Effector memory CD8-positive, alpha-beta T cell (primary cell): ENCODE data around the gene SGPL1.

ENCODE experiments used
- ATAC-seq: fragments of 150-1000 bp; cut with Tn5 transposase; replicated peaks from 2 replicates; pipeline ENCODE4 v1.10.0; 2021; ENCODE audit warnings: mild to moderate bottlenecking, moderate library complexity
- DNase-seq, 3 experiments: peaks; one replicate each; pipeline ENCODE4 v3.0.0; 2021
- H3K27ac Mint-ChIP-seq, 2 donors: one replicate each; pipeline ENCODE4 v1.8.0; 2022; ENCODE audit warnings: mild to moderate bottlenecking in 2 of 2, mixed read lengths in 2 of 2, moderate library complexity in 2 of 2
- H3K27me3 Mint-ChIP-seq, 2 donors: one replicate each; pipeline ENCODE4 v1.8.0; 2022; ENCODE audit warnings: mixed read lengths in 2 of 2
- H3K36me3 Mint-ChIP-seq: one replicate; pipeline ENCODE4 v1.8.0; 2022; ENCODE audit warnings: mild to moderate bottlenecking, moderate library complexity, mixed read lengths; ENCODE audit not compliant: insufficient read depth
- H3K4me1 Mint-ChIP-seq, 2 donors: one replicate each; pipeline ENCODE4 v1.8.0; 2022; ENCODE audit warnings: low read depth in 2 of 2, mixed read lengths in 2 of 2
- H3K4me3 Mint-ChIP-seq, 2 donors: one replicate each; pipeline ENCODE4 v1.8.0; 2022; ENCODE audit warnings: mild to moderate bottlenecking in 2 of 2, mixed read lengths in 2 of 2, moderate library complexity in 2 of 2
- H3K9me3 Mint-ChIP-seq, 2 donors: one replicate each; pipeline ENCODE4 v1.8.0; 2022; ENCODE audit warnings: mixed read lengths in 2 of 2

Gene SGPL1

DNA sequence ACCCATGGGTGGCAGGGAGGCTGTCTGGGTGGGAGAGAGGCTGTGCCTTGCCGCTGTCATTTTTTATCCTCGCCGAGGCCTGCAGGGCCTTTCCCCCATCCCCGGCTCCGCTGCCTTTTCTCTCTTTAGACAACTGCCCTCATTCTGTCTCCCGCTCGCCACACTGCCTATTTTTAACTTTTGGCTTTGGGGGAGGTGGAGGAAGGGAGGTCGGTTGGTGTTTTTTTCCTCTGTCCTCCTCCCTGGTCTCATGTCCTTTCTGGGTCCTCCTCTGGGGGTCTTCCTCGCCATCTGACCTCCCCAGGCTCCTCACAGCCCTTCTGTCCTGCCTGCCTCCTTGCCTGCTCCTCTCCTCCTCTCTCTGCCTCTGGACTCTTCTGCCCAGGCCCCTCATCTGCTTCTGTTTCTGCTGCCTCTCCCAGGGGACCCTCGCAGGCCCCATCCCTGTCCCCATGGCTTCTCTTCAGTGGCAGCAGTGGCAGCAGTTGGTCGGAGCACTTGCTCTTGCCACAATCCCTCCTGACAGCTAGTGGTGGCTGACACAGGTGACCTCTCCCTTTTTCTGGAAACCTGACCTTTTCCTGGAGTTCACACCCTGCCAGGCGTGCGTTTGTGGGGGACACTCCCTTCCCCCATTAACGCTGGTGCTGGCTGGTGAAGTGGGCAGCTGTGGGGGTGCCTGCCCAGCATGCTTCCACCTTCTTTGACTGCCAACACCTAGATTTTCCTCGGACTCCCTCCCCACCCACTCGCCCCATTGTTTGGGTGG, 92.1 kb downstream of the SGPL1 start:
- H3K27ac Mint-ChIP-seq = no peak overlapping the region
- H3K36me3 Mint-ChIP-seq = peaks cover 8% of the 10 kb centered on the region
- ATAC-seq = no peak
- no peaks in the 10 kb centered on the region for H3K9me3 Mint-ChIP-seq
- H3K4me3 Mint-ChIP-seq = no peak overlapping the region
- no peaks in the 10 kb centered on the region for H3K4me1 Mint-ChIP-seq
- no peak for DNase-seq
- H3K27me3 Mint-ChIP-seq = peaks cover 0 to 82% of the 10 kb centered on the region in 2 donors

DNA sequence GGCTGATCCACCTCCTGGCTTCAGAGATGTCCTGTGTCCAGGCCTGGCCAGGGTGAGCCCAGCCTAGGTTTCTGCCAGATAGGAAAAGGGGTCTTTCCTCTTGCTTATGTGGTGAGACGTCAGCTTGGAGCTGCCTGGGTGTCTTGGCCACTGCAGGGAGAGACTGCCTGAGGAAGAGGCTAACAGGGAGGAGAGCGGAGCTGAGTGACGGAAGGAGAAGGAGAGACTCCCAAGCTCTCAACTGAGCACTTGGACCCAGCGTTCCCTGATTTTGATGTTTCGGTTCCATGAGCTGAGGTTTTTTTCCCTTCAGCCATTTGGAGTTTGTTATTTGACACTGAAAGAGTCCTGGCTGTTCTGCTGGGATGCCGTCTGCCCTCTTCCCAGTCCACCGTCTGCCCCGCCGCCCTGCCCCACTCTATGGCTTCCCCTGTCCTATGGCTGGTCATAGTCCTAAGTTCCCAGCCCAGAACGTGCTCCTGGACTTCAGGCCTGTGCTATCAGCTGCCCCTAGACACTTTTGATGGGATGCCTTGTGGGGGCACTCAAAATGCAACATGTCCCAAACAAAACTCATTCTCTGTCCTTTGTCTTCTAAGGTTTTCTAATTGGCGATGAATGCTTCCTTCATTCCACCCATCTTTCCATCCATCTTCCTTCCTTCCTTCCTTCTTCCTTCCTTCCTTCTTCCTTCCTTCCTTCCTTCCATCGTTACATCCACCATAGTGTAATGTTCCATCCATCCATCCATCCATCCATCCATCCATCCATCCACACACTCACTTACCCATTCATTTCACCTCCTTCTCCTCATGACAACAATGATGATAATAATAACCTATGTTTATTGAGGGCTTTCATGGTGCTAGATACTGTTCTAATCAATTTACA, 92.9 kb downstream of the SGPL1 start:
- Mint-ChIP-seq H3K4me1 (no peaks in the 10 kb centered on the region), H3K36me3 (peaks cover 8% of the 10 kb centered on the region), H3K9me3 (no peaks in the 10 kb centered on the region), H3K4me3 (no peak overlapping the region), H3K27ac (no peak overlapping the region), H3K27me3 (peaks cover 0 to 82% of the 10 kb centered on the region in 2 donors)
- DNase-seq (no peak), ATAC-seq (no peak)

DNA sequence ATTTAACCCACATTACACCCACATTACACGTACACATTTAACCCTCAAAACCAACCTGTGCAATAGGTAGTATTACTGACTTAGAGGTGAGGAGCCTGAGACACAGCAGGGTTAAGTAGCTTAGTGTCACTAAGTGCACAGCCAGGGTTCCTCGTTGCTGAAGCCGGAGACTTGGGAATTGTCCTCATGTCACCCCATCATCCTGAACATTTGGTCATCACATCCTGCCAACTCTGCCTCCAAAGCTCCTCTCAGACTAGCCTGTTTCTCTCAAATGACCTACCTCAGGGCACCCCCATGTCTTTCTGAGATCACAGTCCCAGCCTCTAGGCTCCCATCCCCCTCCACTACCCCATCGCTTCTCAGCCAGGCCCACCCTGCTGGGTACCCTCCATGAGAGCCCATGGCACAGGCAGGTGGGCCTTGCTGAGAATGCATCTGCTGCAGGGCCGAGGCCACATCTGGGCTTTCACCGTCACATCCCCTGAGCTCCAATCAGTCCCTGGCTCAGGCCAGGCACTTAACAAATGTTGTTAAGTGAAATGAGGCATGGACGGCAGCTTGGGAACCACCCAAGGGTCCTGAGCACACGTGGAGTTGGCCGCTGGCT, 93.7 kb downstream of the SGPL1 start:
- Mint-ChIP-seq H3K4me1 (no peaks in the 10 kb centered on the region), H3K27me3 (peaks cover 4 to 87% of the 10 kb centered on the region in 2 donors), H3K9me3 (no peaks in the 10 kb centered on the region), H3K27ac (no peak overlapping the region), H3K4me3 (no peak overlapping the region), H3K36me3 (peaks cover 8% of the 10 kb centered on the region)
- DNase-seq (no peak), ATAC-seq (no peak)

DNA sequence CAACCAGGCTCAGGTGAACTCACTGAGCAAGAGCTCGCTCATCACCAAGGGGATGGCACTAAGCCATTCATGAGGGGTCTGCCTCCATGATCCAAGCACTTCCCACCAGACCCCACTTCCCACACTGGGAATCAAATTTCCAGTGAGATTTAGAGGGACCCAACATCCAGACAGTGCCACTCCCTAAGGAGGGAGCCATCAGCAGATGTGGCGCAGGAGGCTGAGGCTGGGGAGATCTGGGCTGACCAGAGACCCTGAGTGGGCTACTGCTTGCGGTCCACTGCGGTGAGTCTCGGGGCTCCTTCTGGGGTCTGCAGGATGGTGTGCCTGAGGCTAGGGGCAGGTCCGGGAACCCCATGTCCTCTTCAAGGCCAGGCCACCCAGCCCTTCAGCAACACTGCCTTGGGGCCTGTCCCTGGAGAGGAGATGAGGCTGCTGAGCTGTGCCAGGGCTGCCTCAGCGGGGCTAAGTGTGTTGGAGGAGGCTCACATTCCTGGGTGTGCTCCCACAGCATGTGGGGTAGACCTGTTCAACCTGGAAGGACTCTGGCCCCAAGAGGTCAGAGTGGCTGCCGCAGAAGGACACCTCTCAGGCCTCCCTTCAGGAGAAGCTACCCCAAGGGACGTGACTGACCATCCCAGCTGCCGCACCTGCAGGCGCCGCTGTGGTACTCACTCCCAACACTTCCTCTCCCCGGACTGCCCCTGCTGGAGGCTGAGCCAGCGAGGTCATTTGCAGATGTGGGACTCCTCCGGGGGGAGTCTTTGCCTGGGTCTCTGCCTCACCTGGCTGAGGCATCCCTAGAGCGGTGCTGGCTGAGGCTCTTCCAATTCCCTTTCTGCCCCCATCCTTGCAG, 95.0 kb downstream of the SGPL1 start:
- Mint-ChIP-seq H3K9me3 (no peaks in the 10 kb centered on the region), H3K27ac (no peak overlapping the region), H3K4me1 (no peaks in the 10 kb centered on the region), H3K4me3 (no peak overlapping the region), H3K27me3 (peaks cover 10 to 87% of the 10 kb centered on the region in 2 donors), H3K36me3 (peaks cover 7% of the 10 kb centered on the region)
- ATAC-seq = no peak
- DNase-seq = no peak

DNA sequence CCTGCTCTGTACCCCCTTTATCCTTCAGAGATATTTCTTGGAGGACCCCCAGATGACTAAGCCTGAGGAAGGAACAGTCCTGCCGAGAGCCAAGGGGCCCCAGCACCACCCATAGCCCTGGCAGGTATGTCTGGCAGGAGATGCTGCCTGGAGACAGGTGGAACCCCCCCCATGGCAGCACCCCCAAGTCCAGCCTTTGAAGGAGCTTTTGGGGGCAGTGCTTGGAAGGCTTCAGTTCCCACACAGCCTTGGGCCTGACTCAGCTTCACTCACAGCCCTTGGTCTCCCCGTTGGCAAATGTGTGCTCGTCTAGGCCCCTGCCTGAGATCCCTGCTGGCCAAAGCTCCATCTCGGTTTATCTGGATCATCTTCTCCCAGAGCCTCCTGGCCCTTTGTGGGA, 95.6 kb downstream of the SGPL1 start:
- no peak for DNase-seq
- Mint-ChIP-seq H3K27me3 (peaks cover 10 to 87% of the 10 kb centered on the region in 2 donors), H3K4me3 (no peak overlapping the region), H3K27ac (no peak overlapping the region), H3K9me3 (no peaks in the 10 kb centered on the region), H3K4me1 (no peaks in the 10 kb centered on the region), H3K36me3 (peaks cover 4% of the 10 kb centered on the region)
- no peak for ATAC-seq

DNA sequence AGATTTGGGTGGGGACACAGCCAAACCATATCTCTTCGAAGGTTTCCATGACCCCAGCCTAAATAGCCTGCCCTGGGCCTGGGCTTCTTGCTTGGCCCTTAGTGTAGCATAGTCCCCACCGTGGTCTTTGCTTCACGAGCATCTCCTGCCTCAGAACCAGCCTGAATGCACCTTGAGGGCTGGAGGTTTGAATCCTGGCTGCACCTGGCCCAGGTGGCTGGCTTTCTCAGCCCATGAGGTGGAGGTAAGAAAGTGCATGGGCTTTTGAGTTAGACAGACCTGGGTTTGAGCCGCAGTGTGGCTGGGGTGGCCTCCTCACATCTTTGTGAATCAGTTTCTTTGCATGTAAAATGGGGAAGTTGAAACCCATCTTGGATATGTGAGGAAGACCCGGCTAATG, 96.8 kb downstream of the SGPL1 start:
- no peak for DNase-seq
- ATAC-seq = no peak
- Mint-ChIP-seq H3K36me3 (peaks cover 4% of the 10 kb centered on the region), H3K4me3 (no peak overlapping the region), H3K27ac (peak overlapping the region in 1 of 2 donors; percentile 33), H3K9me3 (no peaks in the 10 kb centered on the region), H3K27me3 (peaks cover 10 to 87% of the 10 kb centered on the region in 2 donors), H3K4me1 (no peaks in the 10 kb centered on the region)

DNA sequence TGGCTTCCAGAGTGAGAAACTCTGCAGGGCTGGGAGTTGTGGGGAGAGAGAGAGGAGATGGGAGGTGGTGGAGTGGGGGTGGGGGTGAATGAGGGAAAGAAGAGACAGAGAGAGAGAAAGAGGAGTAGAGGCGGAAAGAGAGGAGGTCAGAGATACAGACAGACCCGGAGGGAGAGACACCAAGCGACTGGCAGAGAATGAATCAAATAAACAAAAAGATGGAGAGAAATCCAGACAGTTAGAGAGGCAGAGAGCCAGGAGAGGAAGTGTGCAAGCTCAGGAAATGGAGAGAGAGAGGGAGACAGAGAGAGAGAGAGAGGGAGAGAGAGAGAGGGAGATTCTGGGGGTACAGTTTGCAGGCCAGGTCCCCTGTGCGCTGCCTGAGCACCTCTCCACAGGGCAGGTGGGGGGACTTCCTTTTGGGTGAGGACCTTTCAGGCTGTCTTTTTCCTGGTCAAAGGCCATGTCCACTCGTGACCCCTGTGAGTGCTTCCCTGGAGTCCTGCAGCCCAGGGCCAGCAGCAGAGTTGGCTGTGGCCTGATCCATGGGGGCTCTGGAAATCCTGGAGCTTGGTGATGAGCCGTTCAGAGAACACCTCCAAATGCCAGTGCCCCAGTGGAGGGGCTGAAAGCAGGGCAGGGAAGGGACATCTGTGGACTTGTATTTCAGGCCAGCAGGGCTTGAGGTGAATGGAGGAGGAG, 97.6 kb downstream of the SGPL1 start:
- no peaks in the 10 kb centered on the region for H3K4me1 Mint-ChIP-seq
- H3K27me3 Mint-ChIP-seq = peaks cover 17 to 81% of the 10 kb centered on the region in 2 donors
- H3K36me3 Mint-ChIP-seq = peaks cover 4% of the 10 kb centered on the region
- peak overlapping the region in 1 of 2 donors; percentile 33 for H3K27ac Mint-ChIP-seq
- no peak overlapping the region for H3K4me3 Mint-ChIP-seq
- ATAC-seq = no peak
- no peak for DNase-seq
- no peaks in the 10 kb centered on the region for H3K9me3 Mint-ChIP-seq

DNA sequence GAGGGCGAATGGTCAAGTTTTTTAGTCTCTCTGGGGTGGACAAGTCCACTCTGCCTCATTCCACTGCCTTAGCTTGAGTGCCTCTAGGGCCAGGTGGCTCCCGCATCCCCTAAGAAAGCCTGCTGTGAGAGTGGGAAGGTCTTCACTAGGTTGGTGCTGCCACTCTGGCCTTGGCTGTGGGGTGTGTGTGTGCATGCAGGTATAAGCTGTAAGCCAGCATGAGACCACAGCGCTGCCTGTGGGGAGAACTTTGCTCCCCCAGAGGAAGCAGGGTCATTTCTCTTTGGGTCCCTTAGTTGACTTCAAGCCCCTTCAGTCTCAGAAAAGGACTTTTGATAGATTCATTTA, 98.1 kb downstream of the SGPL1 start:
- H3K4me1 Mint-ChIP-seq = no peaks in the 10 kb centered on the region
- H3K36me3 Mint-ChIP-seq = peaks cover 4% of the 10 kb centered on the region
- peaks cover 17 to 75% of the 10 kb centered on the region in 2 donors for H3K27me3 Mint-ChIP-seq
- no peak for DNase-seq
- H3K9me3 Mint-ChIP-seq = no peaks in the 10 kb centered on the region
- H3K4me3 Mint-ChIP-seq = no peak overlapping the region
- no peak overlapping the region for H3K27ac Mint-ChIP-seq
- no peak for ATAC-seq

DNA sequence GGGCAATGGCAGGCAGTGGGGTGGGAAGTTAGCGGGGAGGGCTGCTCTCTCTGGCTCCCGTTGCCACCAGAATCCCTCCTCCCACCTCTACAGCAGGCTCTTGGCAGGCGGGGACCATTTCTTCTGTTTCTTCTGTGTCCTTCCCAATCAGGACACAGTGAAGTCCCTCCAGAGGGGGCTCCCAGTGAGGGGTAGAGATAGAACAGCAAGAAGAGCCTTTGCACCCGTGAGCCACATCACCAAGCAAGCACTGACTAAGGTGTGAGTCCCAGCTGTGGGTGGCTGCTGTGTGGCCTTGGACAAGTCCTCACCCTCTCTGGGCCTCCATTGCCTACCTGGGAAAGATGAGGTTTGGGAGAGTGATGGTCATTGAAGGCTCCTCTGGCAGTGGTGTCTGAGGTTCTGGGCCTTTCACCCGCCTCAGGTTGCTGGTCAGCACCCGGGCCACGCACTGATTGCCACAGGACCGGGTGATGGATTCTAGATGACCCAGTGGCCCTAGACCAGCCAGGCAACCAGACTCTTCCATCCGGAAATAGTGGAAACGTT, 98.6 kb downstream of the SGPL1 start:
- Mint-ChIP-seq H3K36me3 (peaks cover 4% of the 10 kb centered on the region), H3K4me1 (no peaks in the 10 kb centered on the region), H3K9me3 (no peaks in the 10 kb centered on the region), H3K27ac (no peak overlapping the region), H3K4me3 (no peak overlapping the region), H3K27me3 (peaks cover 20 to 74% of the 10 kb centered on the region in 2 donors)
- DNase-seq = no peak
- no peak for ATAC-seq

DNA sequence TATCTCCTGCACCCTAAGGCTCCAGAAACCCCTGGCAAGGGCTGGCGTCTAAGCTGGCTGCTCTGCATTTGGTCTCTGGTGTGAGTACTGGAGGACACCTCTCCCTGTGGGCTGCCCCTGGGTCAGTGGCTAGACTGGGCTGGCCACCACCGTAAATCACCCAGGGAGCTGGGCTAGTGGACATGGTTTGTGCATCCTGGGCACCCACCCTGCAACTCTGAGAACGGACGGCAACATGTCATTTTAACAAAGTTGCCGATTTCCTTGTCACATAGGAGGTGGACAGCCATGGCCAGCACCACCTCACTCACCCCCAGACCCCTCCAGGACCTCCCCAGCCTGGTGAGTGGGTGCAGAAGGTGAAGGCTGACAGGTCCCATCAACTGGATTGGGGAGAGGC, 99.5 kb downstream of the SGPL1 start:
- Mint-ChIP-seq H3K4me1 (no peaks in the 10 kb centered on the region), H3K4me3 (no peak overlapping the region), H3K9me3 (no peaks in the 10 kb centered on the region), H3K27me3 (peaks cover 25 to 74% of the 10 kb centered on the region in 2 donors), H3K27ac (peak overlapping the region in 1 of 2 donors; percentile 30), H3K36me3 (peaks cover 4% of the 10 kb centered on the region)
- DNase-seq (no peak), ATAC-seq (no peak)

DNA sequence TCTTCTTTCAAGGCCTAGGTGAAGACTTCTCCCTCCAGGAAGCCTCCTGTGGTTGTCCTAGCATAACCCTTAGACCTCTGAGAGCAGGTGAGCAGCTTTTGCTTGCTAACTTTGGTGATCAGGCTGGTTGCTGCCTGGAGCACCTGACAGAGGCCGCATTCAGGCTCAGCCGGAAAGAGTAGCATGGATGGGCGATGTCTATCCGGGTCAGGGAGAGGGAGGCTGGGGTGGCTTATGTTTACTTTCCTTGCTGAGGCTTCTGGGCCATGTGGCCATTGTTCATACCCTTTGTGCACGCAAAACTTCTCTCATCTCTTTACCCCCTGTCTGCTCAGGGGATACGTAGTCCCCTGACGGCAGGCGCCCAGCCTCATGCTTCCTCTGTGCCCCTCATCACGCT, 100.1 kb downstream of the SGPL1 start:
- peaks cover 25 to 79% of the 10 kb centered on the region in 2 donors for H3K27me3 Mint-ChIP-seq
- H3K9me3 Mint-ChIP-seq = no peaks in the 10 kb centered on the region
- ATAC-seq (no peak), DNase-seq (no peak)
- peak overlapping the region in 1 of 2 donors; percentile 30 for H3K27ac Mint-ChIP-seq
- peaks cover 4% of the 10 kb centered on the region for H3K36me3 Mint-ChIP-seq
- no peaks in the 10 kb centered on the region for H3K4me1 Mint-ChIP-seq
- H3K4me3 Mint-ChIP-seq = no peak overlapping the region

DNA sequence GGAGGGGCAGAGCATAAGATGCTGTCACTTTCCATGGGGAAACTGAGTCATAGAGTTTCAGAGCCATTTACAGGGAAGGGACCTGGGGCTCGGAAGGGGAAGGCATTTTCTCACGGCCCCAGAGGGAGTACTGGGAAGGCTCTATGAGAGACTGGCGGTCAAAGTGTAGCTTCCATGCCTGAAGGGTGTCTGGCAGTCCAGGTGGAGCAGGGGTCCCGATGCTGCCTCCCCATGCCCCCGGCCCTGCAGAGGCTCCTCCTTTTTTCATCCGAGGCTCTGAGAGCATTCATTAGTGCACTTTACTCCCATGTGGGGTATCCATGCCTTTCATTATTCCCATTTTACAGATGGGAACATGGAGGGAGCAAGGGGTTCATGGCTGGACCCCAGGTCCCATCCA, 100.5 kb downstream of the SGPL1 start:
- ATAC-seq (no peak), DNase-seq (no peak)
- Mint-ChIP-seq H3K9me3 (no peaks in the 10 kb centered on the region), H3K27me3 (peaks cover 25 to 84% of the 10 kb centered on the region in 2 donors), H3K36me3 (peaks cover 4% of the 10 kb centered on the region), H3K4me3 (no peak overlapping the region), H3K4me1 (no peaks in the 10 kb centered on the region), H3K27ac (no peak overlapping the region)
